GM21526 (cell line): Measurements from ENCODE around the gene RBL1.

Experiments
- ATAC-seq: cut with Tn5 transposase; IDR thresholded peaks from one replicate; pipeline ENCODE4 v1.9.1; 2021; ENCODE audit warnings: moderate library complexity; ENCODE audit not compliant: unreplicated experiment, low FRiP score

The RBL1 gene

GRCh38 chr20:36956016-36956415, 139.8 kb downstream of the RBL1 start:
- no peak for ATAC-seq

- no peak for ATAC-seq
Measured at GRCh38 chr20:36951979-36952738, 143.6 kb downstream of the RBL1 start.

- peak; percentile 86 for ATAC-seq
Measured at GRCh38 chr20:36951198-36951978, 144.4 kb downstream of the RBL1 start, which contains the start of gene SAMHD1. SAMHD1 (minus strand) TSS chr20:36951708; CDS start chr20:36951643, 65 bp downstream.

DNA sequence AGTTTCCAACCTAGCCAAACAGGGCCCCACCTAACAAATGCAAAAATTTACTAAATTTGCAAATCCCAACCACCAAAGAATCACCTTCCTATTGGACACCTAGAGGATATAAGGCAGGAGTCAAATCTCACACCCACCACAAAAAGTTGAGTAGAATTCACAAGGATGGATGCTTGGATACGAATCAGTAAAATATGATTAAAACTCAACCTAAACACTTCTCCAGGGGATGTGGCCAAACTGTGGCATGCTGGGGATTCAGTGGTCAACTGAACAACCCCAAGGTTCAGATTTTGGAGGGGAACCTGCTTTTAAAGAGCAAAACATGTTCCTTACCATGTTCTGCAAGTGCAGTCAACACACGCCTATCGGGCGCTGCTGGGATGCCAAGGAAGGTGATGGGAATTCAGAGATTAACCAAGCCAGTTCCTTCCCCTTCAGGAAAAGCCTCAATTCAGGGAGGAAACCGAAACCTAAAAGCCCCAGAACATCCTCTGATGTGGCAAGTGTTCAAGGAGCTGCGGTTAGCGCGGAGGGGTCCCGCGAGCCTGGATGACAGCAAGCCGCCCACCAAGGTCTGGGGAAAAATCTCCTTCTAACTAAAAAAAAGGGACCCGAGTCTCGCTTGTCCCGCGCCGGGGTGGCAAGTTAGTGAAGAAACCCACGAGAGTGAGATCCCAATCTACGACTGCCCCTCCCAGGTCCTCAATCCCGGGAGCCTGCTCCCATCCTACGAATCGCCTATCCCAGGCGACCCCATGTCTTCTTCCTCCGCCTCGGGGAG, 145.2 kb downstream of the RBL1 start:
- peak; percentile 7 for ATAC-seq
